ENCODE measurements around the gene PDZD8.

PDZD8 gene

GRCh38 chr10:117390420-117390819 is 15.2 kb upstream of the PDZD8 start:
- no peak for DNase-seq

GRCh38 chr10:117386805-117387204 is 11.6 kb upstream of the PDZD8 start:
- no peak for DNase-seq

DNA sequence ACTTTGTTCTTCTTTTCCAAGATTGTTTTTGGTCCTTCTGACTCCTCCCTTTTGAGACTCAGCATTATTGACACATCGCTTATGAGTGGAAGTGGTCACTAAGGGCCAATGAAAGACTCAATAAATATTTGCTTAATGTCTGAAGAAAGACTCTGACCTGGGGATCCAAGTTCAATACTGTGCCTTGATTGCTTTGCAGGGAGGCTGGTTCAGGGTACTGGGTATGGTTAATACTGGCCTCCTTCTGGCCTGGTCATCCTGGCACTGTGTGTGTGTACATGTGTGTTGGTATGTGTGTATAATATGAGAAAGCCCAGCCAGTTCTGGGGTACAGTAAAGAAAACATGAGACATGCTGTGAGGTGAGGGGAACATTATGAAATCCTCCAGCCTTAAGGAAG is 7.6 kb upstream of the PDZD8 start:
- no peak for DNase-seq

GRCh38 chr10:117374506-117375359 is 507 bp downstream of the PDZD8 start:
- DNase-seq = no peak

DNA sequence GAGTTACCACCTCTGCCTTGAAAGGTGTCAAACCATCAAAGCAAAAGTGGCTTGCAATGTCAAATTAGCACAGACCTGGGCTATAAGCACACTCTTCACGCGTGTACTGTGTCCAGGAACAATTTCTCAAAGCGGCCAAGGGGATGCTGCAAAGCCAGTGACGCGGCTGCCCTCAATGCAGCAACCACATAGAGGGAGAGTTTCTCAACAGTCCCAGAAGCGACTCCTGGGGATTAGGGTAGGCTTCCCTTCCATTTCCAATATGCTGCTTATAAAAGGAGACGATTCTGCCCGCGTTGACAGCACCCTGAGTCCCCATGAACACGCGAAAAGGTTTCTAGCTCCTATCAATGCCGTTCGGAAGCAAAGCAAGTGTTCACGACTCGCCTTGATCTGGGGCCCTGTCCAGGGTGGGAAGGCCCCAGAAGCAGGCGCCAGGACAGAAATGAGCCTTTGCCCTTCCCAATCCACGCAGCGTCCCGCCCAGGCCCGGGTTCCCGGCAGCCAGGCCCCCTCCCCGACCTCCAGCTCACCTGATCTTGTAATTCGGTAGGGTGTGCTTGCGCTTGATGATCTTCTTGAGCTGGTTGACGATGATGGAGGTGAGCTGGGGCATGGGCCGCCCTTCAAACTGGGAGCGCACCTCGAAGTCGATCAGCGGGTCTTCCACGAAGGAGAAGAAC is 1.3 kb downstream of the PDZD8 start:
- DNase-seq = no peak

DNA sequence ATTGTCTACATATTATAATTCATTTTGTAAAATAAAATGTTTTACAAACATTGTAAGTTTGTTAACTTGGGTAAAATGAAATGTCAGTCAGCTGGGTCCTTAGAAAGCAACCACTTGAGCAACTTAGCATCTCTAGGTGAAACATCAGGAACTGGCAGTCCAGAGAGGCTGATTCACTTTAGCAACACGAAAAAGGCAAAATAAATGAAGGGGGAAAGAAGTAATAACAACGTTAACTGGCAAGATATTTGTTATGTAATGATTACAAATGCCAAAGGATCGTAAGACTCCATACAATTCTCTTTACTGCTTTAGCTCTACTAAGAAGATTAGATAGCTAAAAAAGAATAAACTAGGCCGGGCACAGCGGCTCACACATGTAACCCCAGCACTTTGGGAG is 5.0 kb downstream of the PDZD8 start:
- no peak for DNase-seq

- no peak for DNase-seq
Observed at GRCh38 chr10:117367718-117368117, 7.5 kb downstream of the PDZD8 start.

GRCh38 chr10:117366741-117367140 is 8.5 kb downstream of the PDZD8 start:
- DNase-seq = no peak

DNA sequence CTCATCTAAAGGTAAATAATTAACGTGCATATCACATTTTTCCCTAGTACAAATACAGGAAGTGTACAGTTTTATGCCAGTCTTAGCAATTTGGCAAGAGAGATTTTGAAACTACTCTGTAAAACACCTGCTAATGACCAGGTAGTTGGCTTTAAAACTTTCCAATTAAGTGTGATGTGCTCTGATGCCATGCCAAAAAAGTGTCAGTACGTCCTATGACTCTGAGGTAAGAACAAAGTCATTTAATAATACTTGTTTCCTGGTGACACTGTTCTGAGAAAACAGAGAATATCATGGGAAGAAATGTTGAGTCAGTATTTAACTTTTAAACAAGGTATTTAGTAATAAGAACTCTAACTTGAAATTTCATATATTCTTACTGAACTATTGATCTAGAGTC is 9.6 kb downstream of the PDZD8 start:
- DNase-seq = no peak

DNA sequence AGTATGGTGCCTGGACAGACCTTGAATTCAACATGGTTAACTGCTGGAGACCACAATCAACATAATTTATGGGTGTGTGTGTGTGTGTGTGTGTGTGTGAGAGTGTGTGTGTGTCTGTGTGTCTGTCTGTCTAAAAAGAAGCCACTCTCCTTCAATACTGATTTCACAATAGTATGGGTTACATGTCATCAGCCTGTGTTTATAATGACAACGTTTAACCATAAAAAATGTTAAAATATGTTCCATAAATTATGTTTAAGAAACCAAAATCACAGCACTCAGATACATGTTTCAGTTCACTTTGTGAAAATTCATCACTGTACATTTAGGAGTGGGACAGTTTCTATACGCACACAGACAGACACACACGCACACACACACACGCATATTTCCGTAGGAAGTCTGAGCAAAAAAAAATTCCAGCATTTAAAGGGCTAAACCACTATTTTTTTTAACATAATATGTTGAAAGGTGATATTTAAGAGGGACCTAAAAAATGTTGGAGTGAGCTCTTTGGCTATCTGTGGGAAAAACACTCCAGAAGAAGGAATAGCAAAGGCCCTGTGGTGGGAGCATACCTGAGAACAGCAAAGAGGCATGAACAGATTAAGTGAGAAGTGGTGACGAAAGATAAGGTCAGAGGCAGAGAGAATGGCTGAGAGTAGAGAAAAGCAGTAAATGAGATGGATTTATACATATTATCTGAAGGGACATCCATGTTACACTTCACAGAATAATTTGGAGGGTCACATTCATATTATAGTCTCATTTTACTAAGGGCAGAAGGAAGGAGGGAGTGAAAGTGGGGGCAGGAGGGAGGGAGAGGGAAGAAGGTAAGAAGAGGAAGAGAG is 10.9 kb downstream of the PDZD8 start:
- no peak for DNase-seq

- DNase-seq = no peak
Observed at GRCh38 chr10:117363028-117363427, 12.2 kb downstream of the PDZD8 start.

DNA sequence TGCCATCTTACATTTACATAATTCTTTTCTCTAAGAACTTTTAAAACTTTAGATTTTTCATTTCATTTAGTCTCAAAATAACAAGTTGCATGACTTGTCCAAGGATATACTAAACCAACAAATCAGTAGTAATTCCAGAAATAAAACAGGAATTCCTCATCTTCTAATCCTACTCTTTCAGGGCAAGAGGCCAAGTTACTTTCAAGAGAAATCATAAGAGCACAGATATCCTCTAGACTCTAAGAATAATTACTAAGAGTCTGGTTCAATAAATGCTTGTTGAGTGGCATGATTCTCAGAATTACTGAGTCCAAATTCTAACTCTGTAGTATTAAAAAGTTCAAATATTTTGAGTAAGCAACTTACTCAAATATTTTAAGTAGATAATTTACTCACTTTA is 12.9 kb downstream of the PDZD8 start:
- DNase-seq = no peak

DNA sequence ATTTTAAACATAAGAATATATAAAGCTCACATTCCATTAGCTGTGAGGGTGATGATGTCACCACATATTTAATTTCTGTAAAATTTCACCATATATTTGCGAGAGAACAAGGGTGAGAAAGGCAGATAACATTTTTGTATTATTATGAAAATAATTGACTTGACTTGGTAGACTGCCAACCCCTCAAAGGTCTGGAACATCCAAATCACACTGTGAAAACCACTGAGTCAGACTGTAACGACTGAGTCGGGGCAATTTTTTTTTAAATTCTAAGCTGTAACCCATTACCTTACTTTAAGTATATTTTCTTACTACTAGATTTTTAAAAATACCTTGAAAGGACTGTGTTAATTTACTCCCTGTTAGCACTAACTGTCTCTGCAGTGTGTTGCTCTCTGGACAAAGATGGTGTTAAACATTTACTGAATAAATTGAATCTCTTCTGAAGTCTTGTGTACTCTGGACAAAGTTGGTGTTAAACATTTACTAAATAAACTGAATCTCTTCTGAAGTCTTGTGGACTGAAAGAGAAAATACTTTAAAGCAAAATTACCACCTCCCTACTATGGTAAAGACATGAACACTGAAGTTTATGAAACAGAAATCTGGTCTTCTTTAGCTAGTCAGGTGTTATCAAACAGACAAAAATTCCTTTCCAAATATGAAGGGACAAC is 14.1 kb downstream of the PDZD8 start:
- DNase-seq = no peak

GRCh38 chr10:117360016-117360415 is 15.2 kb downstream of the PDZD8 start:
- DNase-seq = no peak

DNA sequence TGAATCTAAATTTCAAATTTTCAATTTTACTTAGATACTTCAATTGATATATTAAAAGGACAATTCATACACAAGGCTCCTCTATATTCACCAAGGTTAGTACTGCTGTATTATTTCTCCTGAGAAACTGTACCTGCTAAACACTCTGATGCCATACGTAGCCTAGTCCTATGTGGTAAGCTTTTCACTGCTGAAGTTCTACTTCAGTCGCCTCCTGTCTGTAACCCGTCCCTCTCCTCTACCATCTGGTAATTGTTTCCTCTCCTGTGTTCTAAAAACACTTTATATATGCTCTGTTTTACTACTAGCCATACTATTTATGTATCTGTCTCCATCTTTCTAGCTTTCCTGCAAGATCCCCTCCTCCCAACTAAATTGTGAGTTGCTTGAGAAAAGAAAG is 20.2 kb downstream of the PDZD8 start:
- no peak for DNase-seq

DNA sequence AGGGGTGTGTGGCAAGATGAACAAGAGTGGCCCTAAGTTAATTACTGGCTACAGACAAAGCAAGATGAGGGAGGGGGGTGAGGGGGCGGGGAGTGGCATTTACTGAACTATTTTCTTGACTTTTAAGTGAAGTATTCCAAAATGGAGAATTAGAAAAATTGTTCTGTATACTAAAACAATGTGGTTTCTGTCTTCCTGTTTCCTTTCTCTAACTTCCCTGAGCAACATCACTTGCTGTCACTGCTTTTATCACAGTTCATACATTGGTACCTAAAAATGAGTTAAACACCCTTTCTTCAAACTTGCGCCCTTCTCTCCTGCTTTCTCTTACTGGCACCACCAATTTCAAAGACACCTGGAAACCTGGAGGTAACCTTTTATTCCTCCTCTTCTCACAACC is 21.6 kb downstream of the PDZD8 start:
- DNase-seq = no peak

GRCh38 chr10:117352724-117353123 is 22.5 kb downstream of the PDZD8 start:
- DNase-seq = no peak

DNA sequence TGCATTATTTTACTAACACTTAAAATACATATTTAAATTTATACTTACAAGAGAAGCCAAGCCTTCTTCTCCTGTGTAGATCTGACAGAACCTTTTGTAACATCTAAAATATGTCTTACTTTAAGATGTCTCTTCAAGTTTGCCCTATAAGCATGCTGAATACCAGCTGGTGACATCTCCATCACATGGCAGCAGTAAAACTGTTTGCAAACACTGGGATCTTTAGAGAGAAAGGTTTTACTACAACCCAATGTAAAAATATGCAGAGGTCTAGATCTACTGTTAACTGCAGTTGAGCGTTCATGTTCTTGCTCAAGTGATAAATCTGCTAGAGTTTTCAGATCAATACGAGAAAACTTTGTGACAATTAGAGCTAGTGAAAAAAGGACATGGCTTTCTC is 23.2 kb downstream of the PDZD8 start:
- no peak for DNase-seq

DNA sequence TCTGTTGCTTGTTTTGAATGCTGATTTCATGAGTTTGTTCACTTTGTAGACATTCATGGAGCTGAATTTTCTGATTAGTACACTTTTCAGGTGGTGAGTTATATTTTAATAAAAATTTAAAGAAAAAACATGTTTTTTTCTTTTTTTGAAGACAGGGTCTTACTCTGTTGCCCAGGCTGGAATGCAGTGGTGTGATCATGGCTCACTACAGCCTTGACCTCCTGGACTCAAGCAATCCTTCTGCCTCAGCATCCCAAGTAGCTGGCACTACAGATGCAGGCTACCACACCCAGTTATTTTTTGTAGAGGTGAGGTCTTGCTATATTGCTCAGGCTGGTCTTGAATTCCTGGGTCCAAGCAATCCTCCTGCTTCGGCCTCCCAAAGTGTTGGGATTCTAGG is 23.7 kb downstream of the PDZD8 start:
- no peak for DNase-seq

DNA sequence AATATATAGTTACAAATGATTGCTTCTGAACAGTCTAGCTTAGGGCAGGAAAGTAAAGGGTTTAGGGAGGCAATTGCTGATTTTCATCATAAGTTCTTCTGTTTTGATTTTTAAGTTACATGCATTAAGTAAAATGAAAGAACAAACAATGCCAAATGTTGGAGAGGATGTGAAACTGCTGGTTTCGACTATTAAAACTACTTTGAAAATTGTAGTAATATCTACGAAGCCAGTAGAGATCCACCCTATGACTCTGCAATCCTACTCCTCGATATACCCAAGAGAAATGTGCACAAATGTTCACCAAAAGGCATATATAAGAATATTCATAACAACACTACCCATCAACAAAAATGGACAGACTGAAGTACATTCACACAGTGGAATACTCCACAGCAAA is 24.3 kb downstream of the PDZD8 start:
- no peak for DNase-seq

DNA sequence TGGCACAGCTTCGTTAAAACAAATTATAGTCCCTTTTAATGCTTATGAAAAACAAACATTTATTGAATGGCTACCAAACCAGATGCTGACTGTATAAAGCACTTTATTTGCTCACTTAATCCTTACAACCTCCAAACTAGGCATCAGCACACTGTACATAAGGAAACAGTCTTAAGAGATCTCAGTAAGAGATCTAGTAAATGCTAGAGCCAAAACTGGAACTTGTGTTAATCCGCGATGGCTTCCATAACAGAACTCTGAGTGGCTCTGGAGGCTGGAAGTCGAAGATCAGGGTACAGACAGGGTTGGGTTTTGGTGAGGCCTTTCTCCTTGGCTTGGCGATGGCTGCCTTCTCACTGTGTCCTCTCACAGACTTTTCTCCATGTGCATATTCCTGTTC is 27.0 kb downstream of the PDZD8 start:
- DNase-seq = no peak

- no peak for DNase-seq
Observed at GRCh38 chr10:117346574-117346973, 28.7 kb downstream of the PDZD8 start.

DNA sequence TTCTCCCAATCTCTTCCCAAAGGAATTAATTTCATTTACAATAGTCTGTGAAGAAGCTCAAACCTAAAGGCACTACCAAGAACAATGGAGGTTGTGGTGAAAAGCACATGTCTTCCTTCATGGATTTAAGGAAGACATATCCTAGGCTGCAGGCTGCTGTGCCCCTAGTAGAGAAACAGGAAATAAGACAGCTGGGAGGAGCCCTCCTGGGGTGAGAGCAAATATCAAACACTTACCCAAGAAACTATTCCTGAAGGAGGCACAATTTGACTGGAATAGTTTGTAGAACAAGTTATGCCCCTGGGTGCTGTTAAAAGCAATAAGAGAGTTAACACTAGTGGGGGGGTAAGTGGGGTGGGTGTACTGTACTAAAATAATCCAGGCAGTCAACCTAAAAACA is 30.1 kb downstream of the PDZD8 start:
- DNase-seq = no peak
